DMS153 treated with DMSO at 0.1 percent for 48 hours (cell line): Measurements from ENCODE around the gene MAGEB4.

Experiments used
- DNase-seq: peaks from one replicate; lab custom pipeline; 2025; ENCODE audit not compliant: unreplicated experiment; lab: John Stamatoyannopoulos, UW

Gene MAGEB4

DNA sequence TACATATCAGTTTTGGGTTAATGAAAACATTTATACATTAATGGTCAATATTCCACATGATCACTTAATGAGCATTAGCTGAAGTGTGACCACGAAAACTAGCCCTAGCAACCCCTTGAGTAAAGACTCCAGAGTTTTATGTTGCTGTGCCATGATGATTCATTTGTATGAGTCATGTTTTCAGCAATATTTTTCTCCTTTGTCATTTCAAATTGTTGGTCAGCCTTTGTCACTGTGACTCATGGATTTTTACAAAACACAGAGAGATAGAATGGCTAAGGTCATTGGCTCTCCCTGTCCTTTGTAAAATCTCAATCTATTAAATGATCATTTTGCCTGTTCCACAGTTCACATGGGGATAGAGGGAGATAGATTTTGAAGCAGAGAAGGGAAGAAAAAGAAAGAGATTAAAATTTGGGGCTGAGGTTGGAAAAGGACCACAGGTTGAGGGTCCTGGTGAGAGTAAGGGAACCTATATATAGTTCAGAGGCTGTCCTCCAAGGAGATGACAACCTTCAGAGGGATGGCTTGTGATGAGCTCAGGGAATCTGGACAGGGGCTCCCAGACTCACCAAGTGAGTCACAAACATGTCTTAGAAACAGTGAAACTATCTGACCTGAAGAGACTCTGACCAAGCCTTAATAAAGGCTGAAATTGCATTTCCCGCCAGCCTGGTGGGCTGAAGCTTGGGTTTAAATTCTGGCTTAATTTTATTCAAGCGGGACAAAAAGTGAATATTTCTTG, 41.8 kb downstream of the MAGEB4 start:
- no peak for DNase-seq
